ENCODE results near the gene HTRA1.

- TF ChIP-seq CTCF (IDR thresholded peaks at IDR 0.05) (no peak), POLR2A (IDR thresholded peaks at IDR 0.05) (no peak)
Observed at GRCh38 chr10:122493761-122494160, 32.4 kb downstream of the HTRA1 start.

Measured in lower leg skin (tissue), 3 donors.